IPS-NIHi11 (cell line): Measurements from ENCODE around the gene RGCC.

Experiments
- DNase-seq: peaks from one replicate; pipeline ENCODE4 v3.0.0; 2012; ENCODE audit warnings: mixed read lengths, low spot score

The RGCC gene

DNA sequence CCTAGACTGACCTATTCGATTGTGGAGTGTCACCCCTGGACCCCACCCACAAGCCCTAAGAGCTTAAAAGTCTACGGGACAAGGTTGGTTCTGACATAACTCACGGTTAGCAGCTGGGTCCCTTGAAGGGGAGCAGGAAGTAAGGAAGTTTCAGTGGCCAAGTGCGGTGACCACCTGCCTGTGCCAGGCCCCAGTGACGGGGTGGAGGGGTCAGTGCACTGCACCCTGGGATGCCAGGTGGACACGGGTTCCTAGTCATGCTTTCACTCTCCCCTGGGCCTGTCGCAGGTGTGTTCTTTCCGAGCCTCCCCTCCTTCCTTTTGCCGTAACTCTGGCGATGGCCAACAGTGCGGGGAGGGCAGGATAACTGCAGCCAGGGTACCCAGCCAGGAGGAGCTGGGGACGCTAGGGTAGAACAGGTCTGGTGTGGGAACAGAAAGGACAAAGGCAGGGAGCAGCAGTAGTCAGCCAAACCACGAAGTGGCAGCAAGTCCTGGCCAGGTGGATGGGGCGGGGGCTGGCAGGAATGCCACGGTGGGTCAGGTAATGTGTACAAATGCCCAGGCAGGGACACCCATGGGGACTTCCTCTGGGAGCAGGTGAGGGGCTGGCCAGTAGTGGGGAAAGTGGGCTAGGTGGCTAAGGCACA lies 58.3 kb downstream of the RGCC start:
- DNase-seq = no peak

DNA sequence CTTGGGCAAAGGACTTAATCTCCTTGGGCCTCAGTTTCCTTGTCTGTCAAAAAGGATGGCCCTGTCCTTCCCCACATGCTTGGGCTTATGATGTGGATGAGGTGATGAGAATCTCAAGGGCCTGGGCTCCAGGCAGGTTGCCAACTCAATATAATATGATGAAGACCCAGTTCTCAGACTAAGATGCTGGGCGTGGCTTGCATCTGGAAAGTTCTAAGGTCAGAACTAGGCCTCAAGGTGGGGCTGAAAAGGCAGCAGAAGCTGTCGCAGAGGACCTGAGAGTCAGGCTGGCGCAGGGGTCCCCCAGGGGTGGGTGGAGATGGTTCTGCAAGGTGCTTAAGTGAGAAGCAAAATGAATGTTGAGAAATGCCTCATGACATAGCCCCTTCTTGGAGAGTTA lies 58.8 kb downstream of the RGCC start:
- no peak for DNase-seq

DNA sequence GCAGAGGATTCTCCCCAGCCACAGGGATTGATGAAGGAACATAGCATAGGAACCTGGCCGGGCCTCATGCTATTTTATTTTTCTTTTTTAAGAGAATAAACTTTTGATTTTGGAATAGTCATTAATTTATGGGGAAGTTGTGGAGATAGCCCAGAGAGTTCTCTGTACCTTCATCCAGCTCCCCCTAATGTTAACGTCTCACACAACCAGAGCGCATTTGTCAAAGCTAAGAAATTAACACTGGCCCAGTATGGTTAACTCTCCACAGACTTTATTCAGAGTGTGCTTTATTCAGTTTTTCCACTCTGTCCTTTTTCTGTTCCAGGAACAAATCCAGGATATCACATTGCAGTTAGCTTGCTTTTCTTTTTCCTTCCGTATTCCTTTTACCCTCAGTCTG lies 59.4 kb downstream of the RGCC start:
- DNase-seq = no peak

DNA sequence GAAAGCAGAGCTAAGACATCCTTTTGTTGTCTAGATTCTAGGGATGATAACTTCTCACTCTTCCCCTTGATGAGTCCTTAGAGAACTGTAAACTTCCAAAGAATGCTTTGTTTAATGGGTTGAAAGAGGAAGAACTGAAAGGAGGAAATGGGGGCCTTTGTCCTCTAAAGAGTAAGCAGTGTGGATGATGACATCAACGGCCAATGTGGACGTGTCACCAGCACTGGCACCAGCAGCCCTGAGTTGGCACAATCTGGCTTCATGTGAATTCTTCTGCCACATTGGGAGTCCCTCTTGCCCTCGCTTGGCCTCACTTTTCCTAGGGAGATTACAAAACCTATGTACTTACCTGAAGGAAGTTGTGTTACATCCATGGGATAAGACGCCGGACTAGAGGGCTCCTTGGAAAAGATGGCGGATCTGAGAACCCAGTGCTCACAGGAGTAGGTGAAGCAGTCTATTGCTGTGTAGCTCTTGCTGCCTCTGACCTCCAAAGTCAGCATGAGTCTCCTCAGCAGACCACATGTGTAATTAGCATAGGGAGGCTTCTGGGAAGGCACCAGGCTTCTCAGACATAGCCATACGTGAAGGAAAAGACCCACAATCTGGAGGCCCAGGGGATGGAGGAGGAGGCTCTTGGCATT lies 62.8 kb downstream of the RGCC start:
- DNase-seq = no peak
